Cardiac fibroblast (primary cell): ENCODE measurements around the gene ERC2.

ENCODE experiments used
- DNase-seq, 2 donors: peaks; one replicate each; pipeline versions ENCODE4 v3.0.0 to v3.0.0-alpha.2; 2010; ENCODE audit warnings: low read depth in 2 of 2
- H3K4me3 ChIP-seq, 2 donors: replicated peaks in 1 of 2; 1 replicate in 1 of 2; 2 replicates in 1 of 2; pipeline ENCODE4 v1.5.1; 2011; ENCODE audit warnings: low read depth in 2 of 2, low read length in 2 of 2, mild to moderate bottlenecking in 2 of 2, moderate library complexity in 1 of 2
- TF ChIP-seq, protein P1 (sequence below): IDR thresholded peaks from one replicate; pipeline ENCODE4 v1.5.1; 2011; ENCODE audit warnings: low read depth, mild to moderate bottlenecking, low read length, inconsistent platforms

Gene ERC2

DNA sequence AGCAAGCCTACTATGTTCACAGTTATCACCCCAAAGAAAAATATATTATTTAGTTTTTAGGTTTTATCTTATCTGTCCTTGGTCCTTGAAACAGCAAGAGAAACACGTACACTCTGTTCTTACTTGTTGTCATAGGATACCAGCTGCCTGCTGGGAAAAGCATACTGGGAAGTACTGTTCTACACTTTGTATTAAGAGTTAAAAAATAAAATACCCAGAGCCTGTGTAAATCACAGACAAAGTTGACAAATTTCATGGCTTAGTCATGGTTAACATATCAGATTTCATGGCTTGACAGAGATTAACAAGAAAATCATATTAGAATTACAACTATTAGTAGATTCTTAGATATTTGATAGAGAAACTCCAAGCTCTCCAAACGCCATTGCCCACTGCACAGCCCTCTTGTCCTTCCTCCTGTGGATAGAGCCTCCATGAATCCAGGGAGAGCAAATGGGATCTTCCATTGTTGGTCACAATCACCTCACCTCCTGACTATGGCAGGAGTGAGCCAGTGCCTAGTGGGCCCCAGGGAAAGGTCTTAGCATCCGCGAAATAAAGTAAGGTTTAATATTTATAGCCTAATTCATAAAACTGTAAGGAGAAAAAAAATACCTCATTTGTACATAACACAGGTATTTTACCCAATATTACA is 853.1 kb downstream of the ERC2 start:
- H3K4me3 ChIP-seq = no peak overlapping the region
- DNase-seq = no peak
- TF ChIP-seq, protein P1, sequence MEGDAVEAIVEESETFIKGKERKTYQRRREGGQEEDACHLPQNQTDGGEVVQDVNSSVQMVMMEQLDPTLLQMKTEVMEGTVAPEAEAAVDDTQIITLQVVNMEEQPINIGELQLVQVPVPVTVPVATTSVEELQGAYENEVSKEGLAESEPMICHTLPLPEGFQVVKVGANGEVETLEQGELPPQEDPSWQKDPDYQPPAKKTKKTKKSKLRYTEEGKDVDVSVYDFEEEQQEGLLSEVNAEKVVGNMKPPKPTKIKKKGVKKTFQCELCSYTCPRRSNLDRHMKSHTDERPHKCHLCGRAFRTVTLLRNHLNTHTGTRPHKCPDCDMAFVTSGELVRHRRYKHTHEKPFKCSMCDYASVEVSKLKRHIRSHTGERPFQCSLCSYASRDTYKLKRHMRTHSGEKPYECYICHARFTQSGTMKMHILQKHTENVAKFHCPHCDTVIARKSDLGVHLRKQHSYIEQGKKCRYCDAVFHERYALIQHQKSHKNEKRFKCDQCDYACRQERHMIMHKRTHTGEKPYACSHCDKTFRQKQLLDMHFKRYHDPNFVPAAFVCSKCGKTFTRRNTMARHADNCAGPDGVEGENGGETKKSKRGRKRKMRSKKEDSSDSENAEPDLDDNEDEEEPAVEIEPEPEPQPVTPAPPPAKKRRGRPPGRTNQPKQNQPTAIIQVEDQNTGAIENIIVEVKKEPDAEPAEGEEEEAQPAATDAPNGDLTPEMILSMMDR = no peak

DNA sequence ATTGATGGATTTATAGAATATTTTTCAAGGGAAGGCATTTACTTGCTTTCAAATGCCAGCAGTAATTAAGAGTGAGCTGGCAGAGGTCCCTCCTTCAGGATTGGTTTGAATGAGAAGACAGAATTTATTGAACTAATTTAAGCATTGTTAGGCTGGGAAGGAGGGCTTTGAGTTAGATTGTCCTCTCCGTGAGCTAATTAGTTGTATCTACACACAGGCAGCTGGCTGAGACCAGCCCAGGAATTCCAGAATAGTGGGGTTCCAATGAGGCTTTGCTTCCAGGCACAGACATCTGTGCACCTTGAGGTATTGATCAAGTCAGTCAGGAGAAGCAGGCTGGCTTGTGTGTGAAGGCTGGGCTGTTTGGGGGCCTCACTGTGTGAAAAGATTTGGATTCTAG is 857.1 kb downstream of the ERC2 start:
- H3K4me3 ChIP-seq = no peak overlapping the region
- no peak for DNase-seq
- TF ChIP-seq, protein P1 = no peak

DNA sequence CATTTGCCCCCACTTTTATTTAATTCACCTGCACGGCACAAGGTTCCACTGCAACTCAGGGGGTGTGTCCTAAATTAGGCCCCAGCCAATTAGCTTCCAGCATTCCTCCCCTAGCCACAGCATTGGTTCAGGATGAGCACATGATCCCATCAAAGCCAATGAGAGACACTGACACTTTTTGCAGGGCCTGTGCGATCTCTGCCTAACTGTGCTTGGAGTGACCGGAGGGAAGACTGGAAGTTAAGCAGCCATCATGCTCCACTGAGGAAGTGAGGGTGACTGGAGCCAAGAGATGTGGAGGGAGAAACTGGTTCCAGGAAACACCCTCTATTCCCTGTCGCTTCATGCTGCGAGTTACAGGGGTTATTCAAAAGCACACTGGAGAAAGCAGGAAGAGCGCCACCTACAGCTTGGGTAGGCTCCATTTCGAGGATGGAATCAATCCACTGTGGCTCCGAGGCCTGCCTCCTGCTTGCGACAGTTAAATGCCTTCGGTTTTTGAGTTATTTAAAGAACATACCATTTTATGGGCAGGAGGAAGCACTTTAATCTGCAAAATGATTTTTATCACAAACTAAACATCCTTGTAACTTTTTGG is 858.9 kb downstream of the ERC2 start:
- DNase-seq = no peak
- TF ChIP-seq, protein P1 = peak; percentile 19
- no peak overlapping the region for H3K4me3 ChIP-seq

DNA sequence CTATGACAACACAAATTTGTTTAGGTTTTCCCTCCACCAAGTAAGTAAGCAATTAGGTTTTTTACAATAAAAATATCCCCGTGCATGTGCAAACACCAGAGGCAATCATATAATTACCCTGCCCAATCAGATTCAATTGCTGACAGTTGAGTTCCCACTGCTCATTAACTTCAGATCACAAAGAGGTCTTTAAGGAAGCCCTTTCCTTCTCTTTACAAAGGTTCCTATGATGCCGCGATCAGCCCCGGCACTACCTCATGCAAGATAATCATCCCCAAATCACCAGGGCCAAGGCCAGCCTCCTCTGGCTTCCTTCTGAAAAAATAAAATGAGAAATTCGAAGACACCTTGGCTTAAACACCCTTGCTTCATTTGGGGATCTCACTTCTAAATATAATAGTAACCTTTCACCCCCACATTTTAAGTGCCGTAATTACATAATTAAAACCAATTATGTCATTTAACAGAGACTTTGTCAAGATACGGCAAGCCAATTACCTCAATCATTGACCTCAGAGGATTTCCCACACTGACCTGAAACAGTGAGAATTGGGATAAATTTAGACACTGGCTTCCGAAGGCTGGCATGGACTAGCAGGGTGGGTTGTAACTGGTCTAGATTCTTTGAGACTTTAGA is 859.8 kb downstream of the ERC2 start:
- DNase-seq = no peak
- no peak overlapping the region for H3K4me3 ChIP-seq

DNA sequence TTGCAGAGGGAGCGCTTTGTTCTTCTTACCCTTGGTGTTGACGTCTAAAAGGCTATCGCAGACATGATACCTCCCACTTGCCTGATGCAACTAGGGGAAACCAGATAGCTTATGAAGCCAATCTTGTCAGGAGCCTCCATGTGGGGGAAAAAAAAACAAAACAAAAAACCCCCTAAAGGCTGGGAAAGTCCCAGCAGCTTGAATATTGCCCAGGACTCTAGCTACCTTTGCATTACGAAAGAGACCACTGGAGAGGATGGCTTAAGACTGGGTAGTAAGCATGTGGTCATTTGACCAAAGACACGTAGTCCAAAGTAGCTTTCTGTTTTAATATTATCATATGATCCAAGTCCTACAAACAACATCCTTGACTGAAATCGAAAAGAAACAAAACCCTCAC is 860.4 kb downstream of the ERC2 start:
- peak in 1 of 2 donors; percentile 9 for DNase-seq
- no peak overlapping the region for H3K4me3 ChIP-seq
- TF ChIP-seq, protein P1 = no peak

More for the DNA sequence above, 859.8 kb downstream of the ERC2 start:
- TF ChIP-seq, protein P1 = no peak

DNA sequence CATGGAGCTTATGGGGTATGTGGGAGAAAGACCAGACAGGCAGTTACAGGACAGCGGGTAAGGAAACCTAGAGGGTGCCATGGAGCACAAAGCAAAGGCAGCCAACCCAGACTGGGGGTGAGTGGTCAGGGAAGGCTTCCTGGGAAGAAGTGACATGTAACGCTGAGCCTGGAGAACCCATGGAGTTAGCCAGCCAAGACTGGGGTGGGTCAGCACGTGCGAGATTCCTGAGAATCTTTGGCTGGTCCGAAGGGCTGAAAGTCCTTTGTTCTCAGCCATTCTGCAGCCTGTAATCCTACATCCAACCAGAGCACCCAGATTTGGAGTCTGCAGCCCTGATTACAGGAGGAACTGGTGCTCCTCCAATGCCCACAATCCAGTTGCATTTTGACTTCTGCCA is 861.1 kb downstream of the ERC2 start:
- DNase-seq = no peak
- H3K4me3 ChIP-seq = no peak overlapping the region
- TF ChIP-seq, protein P1 = no peak
